Stimulated activated CD8-positive, alpha-beta memory T cell treated with anti-CD3 and anti-CD28 coated beads, Interleukin-15, amount 100 ng/mL, for 24 hours (primary cell): ENCODE measurements around the gene HIBCH.
"Not testable (repeated sequence)": the region's sequence is repeated elsewhere in the genome, so short reads cannot be mapped to it uniquely, and the experiment has no call there.

Experiments used
- DNase-seq: peaks from one replicate; pipeline ENCODE4 v3.0.0-alpha.2; 2020; ENCODE audit warnings: low read depth

The HIBCH gene

GRCh38 chr2:190304404-190304803 lies 15.2 kb downstream of the HIBCH start:
- no peak for DNase-seq

- DNase-seq = no peak
Observed at GRCh38 chr2:190303647-190304046, 16.0 kb downstream of the HIBCH start.

GRCh38 chr2:190302052-190302451 lies 17.6 kb downstream of the HIBCH start:
- no peak for DNase-seq

GRCh38 chr2:190301032-190301431 lies 18.6 kb downstream of the HIBCH start:
- DNase-seq = no peak

GRCh38 chr2:190297880-190298279 lies 21.7 kb downstream of the HIBCH start:
- DNase-seq = not testable (repeated sequence)

GRCh38 chr2:190283783-190284182 lies 35.8 kb downstream of the HIBCH start:
- DNase-seq = no peak

- no peak for DNase-seq
Observed at GRCh38 chr2:190280565-190281350, 38.9 kb downstream of the HIBCH start.

GRCh38 chr2:190279256-190280134 lies 40.1 kb downstream of the HIBCH start:
- not testable (repeated sequence) for DNase-seq

- no peak for DNase-seq
Observed at GRCh38 chr2:190277234-190278112, 42.2 kb downstream of the HIBCH start.

- DNase-seq = no peak
Observed at GRCh38 chr2:190272457-190272842, 47.2 kb downstream of the HIBCH start.

GRCh38 chr2:190271783-190272456 lies 47.7 kb downstream of the HIBCH start:
- no peak for DNase-seq

GRCh38 chr2:190270298-190270697 lies 49.3 kb downstream of the HIBCH start:
- DNase-seq = no peak

GRCh38 chr2:190269699-190270098 lies 49.9 kb downstream of the HIBCH start:
- DNase-seq = not testable (repeated sequence)

- DNase-seq = no peak
Observed at GRCh38 chr2:190267302-190267701, 52.3 kb downstream of the HIBCH start.

GRCh38 chr2:190266314-190266713 lies 53.3 kb downstream of the HIBCH start:
- DNase-seq = no peak

- no peak for DNase-seq
Observed at GRCh38 chr2:190261851-190262250, 57.8 kb downstream of the HIBCH start.

GRCh38 chr2:190256087-190256486 lies 63.5 kb downstream of the HIBCH start:
- DNase-seq = no peak

GRCh38 chr2:190255676-190256075 lies 64.0 kb downstream of the HIBCH start:
- no peak for DNase-seq

GRCh38 chr2:190254063-190254850 lies 65.4 kb downstream of the HIBCH start:
- no peak for DNase-seq

- no peak for DNase-seq
Observed at GRCh38 chr2:190250421-190250820, 69.2 kb downstream of the HIBCH start.
